LNCaP clone FGC (cell line): ENCODE results near the gene NME7.

ENCODE experiments used
- DNase-seq: peaks from one replicate; pipeline ENCODE4 v3.0.0-alpha.2; 2011; ENCODE audit warnings: low read depth
- H3K4me3 ChIP-seq: 2 replicates; pipeline ENCODE4 v1.5.1; 2011; ENCODE audit warnings: mild to moderate bottlenecking, low read depth, low read length, control low read depth
- CTCF ChIP-seq: IDR thresholded peaks from 2 replicates; pipeline ENCODE4 v1.5.1; 2012; ENCODE audit warnings: mild to moderate bottlenecking; ENCODE audit not compliant: control insufficient read depth, insufficient read depth; ENCODE audit errors: extremely low read depth

Gene NME7

GRCh38 chr1:169124459-169124858 is 243.1 kb downstream of the NME7 start:
- no peak for TF ChIP-seq CTCF
- H3K4me3 ChIP-seq: no peak overlapping the region
- DNase-seq: no peak

DNA sequence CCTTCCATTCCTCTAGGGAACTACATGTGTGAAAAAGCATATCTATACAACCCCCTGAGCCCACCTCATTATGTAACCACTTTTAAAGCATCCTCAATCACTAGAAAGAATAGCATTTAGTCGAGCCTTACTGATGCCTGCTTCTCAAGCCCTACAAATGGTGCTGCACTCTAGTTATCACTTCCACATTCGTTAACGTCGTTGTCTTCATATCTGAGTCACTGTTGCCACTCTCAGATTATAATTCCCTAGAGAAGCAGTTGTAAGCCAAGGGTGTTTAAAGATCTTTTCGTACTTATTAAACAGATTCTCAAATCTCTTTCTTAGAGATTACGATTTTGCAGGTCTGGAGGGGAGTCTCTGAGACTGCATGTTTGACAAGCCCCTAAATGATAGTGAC is 244.6 kb downstream of the NME7 start:
- TF ChIP-seq CTCF: no peak
- DNase-seq: no peak
- no peak overlapping the region for H3K4me3 ChIP-seq

- DNase-seq: no peak
- TF ChIP-seq CTCF: no peak
- H3K4me3 ChIP-seq: no peak overlapping the region
These were observed 246.3 kb downstream of the NME7 start for GRCh38 chr1:169121146-169121923.

GRCh38 chr1:169120066-169120465 is 247.5 kb downstream of the NME7 start:
- DNase-seq: no peak
- H3K4me3 ChIP-seq: no peak overlapping the region
- TF ChIP-seq CTCF: no peak

DNA sequence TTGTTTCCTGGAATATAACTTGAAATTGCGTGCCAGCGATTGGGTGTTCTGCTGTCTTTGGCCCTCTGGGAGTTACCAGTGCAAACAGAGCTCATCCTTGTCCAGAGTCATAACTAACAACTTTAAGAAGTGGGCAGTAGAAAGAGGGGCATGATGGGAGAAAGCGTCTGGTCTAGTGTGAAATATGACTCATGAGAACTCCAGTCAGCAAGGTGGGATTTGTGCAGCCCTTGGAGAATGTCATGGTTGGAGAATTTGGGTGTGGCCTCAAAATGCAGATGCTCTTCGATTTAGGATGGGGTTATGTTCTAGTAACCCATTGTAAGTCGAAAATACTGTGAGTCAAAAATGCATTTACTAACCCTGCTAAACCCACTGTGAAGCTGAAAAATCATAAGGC is 248.2 kb downstream of the NME7 start:
- TF ChIP-seq CTCF: no peak
- DNase-seq: no peak

DNA sequence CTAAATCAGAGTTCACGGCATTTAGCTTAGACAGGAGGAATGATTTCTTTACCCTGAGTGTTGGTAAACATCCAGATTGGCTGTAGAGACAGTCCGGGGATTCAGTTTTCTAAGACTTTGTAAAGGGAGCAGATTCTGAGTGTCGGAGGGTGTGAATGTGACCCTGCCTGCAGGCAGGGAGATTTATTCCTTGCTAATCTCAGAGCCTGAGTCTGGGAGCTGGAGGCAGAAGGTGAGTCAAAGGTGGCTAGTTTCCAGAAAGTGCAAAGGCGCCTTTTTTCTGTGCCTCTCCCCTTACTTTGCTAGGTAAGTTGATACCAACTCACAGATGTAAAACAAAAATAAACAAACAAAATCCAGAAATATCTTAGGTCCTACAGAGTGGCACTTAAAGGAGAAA is 249.4 kb downstream of the NME7 start:
- TF ChIP-seq CTCF: no peak
- no peak for DNase-seq
- H3K4me3 ChIP-seq: no peak overlapping the region

More for the DNA sequence above, 248.2 kb downstream of the NME7 start:
- no peak overlapping the region for H3K4me3 ChIP-seq

- no peak overlapping the region for H3K4me3 ChIP-seq
- no peak for DNase-seq
- no peak for TF ChIP-seq CTCF
These were observed 250.0 kb downstream of the NME7 start for GRCh38 chr1:169117599-169117998.
